DMS 273 treated with DMSO at 0.1 percent for 48 hours (cell line): ENCODE results near the gene TP73.
"Not testable (repeated sequence)": the region's sequence is repeated elsewhere in the genome, so short reads cannot be mapped to it uniquely, and the experiment has no call there.

Experiments used
- DNase-seq: peaks from one replicate; lab custom pipeline; 2025; lab: John Stamatoyannopoulos, UW

TP73 gene

DNA sequence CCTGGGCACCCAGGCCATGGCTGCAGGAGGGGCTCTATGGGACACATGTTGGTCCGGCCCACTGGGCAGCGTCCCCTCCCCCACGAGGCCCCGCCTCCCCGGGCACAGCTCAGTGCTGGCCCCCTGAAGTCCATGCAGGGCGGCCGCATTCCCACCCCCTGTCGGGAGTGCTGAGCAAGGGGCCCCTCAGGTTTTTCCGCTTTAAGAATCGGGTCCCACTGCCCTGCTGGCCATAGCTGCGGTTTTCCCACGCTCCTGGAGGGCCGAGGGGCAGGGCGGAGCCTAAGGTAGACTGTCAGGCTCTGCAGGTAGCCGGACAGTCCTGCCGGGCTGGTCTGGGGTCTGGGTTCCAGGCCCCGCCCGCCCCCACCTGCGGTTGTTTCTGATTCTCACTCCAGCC lies 56.5 kb downstream of the TP73 start:
- DNase-seq, result no peak

DNA sequence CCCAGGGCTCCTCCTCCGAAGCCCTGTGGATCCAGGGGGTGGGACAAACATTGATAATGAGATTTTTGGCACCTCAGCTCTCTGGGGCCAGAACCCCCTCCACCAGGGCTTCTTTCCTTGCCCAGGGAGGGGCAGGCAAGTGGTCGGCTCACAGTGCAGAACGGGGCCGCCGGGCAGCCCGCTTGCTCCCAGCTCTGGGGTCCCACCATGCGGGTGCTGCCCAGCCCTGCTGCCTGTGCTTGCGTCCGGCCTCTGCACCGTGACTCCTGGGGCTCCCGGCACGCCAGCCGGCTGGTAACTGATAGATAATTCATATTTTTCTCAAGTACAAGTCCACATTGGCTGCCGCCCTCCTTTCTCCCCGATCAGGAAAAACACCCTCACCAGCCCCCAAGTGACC lies 57.9 kb downstream of the TP73 start:
- DNase-seq, result no peak

DNA sequence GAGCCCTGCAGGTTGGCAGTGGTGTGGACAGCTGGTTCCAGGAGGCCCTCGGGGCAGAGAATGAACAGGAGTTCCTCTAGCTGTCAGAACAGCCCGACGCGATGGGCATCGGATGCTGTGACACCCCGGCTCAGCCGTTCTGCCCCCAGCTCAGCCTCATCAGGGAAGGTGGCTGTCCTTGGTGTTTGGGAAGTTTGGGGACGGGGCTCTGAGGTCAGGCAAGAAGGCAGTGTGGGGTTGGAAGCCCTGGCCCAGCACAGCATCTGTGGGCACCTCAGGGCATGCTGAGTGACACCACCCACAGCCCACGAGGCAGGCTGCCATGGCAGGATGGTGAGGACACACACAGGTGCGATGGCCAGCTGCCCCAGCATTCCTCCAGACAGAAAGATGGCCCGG lies 59.1 kb downstream of the TP73 start:
- no peak for DNase-seq

DNA sequence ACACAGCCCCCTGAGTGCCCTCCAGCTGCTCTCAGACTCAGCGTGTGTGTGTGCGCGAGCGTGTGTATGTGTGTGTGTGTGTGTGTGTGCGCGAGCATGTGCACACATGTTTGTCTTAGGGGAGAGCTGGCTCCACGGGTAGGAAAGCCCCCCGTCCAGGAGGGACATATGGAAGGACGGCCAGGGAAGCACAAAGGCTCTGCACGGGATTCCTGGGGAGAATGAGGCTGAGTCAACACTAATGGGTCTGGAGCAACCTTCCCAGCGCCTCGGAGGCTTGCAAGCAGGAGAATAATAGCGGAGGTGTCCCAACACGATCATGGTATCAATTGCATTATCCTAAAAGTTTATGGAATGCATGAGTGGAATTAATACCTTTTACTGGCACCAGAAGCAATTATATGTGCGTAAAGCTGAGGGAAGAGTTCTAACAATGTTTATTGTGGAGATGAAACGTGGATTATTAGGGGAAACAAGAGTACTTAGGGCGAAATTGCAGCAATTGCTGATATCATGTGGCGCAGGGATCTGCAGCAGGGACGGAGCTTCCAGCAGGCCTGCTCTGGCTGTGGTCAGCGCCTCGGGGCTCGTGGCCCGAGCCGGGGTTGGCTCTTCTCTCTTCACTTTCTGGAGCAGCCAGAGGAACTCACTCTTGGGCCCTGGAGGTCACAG lies 59.6 kb downstream of the TP73 start:
- DNase-seq, result no peak

DNA sequence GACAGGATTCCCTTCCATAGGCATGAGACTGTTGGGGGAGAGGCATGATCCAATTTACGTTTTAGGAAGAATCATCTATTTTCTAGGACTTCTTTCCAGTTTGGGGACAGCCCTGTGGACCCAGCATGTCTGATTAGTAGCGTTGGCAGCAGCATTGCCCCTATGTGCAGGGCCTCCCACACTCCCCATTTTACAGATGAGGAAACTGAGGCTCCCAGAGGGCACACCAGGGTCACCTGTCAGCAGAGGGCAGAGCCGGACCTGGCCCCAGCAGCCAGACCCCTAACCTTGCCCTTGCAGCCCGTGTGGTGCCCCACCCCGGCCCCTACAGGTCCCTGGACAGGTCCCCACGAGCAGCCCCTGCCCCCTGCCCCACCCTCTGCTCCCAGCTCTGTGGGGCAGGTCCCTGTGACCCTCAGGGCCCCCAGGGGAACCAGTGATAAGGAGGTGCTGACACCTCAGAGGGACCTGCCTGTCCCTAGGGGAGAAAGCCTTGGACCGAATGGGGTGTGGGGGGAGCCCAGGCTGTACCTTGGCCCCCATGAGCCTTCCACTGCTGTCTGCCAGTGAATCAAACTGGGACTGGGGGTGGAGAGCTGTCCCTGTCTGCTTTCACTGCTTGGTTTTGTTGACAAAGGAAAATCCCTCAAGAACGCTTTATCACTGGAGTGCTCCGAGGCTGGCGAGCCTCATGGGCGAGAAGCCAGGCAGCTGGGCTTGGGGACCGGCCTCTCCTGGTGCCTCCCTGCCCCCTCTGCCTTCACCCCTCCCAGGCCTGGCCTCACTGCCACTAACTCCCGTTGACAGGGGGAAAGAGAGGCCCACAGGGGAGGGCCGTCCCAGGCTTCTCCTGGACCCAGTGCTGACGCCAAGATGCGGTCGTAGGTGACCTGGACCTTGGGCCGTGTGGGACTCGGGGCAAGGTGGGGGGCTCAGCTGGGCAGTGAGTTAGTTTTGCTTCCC lies 60.5 kb downstream of the TP73 start:
- no peak for DNase-seq

DNA sequence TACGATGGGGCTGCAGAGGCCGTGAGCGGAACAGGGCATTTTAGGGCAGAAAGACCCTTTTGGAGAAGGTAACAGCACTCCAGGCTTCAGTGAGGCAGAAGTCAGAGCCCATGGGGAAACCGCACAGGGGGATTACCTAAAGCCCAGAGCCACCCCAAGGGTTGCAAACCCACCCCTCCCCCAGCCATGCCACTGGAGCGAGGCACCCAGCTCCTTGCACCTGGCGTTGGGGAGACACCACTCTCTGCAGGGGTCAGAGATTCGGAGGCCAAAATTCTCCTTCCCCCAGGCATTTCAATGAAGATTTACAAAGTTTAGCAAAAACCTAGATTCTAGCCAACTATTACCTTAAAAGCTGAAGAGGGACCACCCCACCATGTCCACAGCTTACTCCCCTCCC lies 61.5 kb downstream of the TP73 start:
- no peak for DNase-seq

DNA sequence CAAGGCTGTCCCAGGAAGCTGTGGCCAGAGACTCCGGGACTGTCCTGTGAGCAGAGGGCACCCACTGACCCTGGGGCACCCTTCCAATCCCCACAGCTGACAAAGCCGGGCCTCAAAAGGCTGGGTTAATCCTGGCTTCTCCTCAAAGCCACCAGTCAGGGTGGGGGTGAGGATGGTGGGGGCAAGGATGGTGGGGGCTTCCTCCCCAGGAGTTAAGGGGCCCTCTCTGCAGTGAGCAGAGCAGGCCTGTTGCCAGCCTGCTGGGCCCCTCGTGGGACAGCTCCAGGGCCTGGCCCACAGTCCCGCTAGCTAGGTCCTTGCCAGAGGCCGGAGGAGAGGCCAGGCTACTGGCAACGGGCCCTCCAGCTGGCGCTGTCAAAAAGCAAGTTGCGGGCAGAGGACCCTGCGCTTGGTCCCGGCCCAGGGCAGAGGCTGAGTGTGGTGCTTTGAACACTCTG lies 62.0 kb downstream of the TP73 start:
- no peak for DNase-seq

DNA sequence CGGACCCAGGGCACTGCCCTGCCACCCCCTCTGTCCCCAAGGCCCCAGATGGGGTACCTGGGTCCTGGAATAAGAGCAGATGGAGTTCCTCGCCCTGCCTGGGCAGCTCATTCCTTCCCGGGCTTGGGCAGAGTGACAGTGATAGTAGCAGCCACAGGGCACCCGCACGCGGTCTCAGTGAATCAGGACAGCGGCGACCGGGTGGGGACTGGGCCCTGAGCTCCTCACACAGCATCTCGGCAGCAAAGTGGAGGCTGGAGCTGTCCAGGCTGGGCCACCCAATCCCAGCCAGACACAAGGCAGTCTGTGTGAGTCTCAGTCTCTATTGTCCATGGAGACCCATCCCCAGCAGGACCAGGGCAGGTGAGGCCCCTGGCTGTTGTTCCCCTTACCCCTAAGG lies 62.5 kb downstream of the TP73 start:
- DNase-seq, result no peak

DNA sequence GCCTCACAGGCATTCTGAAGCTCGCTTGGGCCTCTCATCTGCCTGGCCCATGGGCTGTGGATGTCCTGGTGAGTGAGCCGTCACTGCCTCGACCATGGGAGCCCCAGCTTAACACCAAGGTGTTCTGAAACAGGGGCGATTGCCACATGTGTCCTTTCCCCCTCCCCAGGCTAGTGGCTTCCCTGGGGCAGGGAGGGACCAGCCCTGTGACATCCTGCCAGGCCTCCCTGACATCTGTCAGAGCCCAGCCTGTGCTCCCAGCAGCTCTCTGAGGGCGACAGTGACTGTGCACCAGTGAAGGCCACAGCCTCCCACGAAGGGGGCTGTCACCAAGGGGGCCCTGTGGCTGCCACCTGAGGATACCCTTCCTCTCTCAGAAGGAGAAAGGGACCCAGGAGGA lies 64.0 kb downstream of the TP73 start:
- DNase-seq, result no peak

DNA sequence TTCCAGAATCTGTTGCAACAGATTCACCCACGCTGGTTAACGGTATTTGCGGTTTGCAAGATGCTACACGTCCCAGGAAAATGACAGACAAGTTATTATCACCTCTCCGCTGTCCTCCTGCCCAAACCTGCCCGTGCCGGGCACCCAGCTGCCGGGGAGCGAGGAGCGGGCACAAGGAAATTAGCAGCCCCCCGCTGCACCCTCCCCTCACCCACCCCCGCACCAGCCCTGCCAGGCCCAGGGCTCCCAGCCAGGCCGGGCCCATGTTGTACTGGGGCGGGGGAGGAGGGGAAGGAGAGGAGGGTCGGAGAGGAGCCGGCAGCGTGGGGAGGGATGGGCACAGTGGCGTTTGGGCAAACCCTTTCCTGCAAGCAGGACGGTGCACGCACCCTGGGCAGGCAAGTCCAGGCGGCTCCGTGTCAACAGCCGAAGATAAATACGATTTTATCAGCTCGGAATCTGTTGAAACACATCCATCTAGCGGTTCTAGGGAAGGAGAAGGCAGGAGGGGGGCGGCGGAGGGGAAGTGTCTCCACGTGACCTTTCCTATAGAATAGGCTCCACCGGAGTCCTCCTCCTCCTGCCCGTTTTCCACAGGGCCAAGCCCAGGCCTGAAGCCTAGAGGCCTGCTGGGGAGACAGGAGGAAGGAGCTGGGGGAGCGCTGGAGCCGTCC lies 64.9 kb downstream of the TP73 start:
- DNase-seq, result peak; percentile 94

DNA sequence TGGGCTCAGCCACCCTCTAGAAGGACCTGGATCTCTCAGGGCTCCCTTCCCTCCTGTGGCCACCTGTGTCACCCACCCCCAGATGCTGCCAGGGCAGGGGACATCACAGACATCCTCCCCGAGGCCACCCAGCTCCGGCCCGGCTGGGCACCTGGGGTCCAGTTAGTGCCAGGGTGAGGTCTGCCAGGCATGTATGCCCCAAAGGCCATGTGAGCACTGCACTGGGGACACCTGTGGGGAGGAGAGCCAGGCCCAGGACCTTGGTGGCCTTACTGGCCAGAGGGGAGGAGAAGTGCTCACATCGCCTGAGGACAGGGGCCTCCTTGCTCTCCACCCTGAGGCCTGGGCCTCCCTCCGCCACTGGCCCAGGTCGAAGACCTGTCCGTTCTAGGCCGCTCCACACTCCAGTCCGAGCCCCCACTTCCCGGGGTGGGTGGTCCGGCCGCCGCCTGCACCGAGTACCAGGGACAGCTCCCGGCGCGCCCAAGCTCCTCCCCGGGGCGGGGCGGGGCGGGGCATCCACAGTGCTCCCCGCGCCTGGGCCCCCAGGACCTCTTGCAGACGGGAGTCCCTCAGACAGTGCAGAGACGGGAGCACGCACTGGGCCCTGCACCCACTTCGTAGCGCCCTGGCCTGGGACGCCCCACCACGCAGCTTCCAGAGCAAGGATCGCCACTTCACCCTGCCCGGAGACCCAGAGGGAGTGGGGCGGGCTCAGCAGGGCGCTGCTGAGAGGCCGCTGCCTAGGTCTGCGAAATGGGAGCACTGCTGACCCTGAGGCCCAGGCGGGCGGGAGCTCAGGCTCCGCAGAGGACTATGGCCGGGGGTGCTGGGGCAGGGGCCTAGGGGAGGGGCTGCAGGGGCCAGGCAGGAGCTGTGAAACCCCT lies 65.6 kb downstream of the TP73 start:
- no peak for DNase-seq

DNA sequence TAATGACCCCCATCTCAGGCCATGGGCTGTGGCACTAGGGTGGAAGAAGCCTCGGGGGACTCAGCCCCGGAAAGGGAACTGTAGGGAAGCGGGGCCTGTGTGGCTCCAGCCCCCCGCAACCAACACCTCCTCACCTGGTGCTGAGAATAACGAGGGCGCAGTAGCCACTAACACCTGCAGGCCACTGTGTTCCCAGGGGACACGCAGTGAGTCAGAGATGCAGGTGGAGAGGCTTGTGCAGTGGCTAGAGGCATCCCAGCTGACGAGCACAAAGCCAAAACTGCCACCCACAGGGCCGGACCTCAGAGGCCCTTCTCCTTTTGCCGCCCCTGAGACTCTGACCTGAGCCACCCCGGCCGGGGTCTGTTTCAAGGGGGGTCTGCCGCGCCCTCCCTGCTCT lies 66.4 kb downstream of the TP73 start:
- no peak for DNase-seq

DNA sequence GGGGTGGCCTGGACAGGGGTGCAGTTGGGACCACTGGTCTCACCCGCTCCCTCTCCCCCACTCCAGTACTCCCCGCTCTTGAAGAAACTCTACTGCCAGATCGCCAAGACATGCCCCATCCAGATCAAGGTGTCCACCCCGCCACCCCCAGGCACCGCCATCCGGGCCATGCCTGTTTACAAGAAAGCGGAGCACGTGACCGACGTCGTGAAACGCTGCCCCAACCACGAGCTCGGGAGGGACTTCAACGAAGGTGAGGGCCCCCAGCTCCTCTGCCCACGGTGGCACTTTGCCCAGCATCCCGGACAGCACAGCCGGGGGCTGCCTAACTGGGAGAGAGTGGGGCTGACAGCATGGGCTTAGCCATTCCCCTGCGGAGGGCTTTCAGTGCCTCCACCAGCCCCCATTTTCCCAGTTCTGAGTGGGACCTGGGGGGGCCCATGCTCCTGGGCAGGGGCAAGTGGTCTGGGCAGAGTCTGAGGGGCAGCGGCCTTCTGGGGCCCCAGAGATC lies 69.7 kb downstream of the TP73 start:
- no peak for DNase-seq

DNA sequence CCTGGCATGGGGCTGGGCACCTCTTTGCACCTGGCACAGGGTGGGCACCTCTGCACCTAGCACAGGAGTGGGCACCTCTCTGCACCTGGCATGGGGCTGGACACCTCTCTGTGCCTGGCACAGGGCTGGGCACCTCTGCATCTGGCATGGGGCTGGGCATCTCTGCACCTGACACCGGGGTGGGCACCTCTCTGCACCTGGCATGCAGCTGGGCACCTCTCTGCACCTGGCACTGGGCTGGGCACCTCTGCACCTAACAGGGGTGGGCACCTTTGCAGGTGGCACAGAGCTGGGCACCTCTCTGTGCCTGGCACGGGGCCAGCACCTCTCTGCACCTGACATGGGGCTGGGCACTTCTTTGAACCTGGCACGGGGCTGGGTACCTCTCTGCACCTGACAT lies 70.5 kb downstream of the TP73 start:
- DNase-seq, result no peak

DNA sequence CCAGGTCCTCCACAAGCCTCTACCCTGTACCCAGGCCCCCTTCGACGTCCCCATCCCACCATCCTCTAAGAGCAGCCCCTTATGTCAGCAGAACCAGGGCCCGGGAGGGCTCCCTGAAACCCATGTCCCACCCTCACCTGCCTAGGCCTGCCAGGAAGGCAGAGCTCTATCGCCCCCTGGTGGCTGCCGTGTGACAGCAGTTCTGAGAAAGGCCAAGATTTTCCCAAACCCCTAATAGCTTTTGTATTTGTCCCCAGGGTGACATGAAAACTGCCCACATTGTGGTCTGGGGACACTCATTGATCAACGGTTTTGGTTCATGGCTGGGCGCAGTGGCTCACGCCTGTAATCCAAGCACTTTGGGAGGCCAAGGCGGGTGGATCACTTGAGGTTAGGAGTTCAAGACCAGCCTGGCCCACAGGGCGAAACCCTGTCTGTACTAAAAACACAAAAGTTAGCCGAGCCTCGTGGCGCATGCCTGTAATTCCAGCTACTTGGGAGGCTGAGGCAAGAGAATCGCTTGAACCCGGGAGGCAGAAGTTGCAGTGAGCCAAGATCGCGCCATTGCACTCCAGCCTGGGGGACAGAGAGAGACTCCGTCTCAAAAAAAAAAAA lies 72.2 kb downstream of the TP73 start:
- not testable (repeated sequence) for DNase-seq

DNA sequence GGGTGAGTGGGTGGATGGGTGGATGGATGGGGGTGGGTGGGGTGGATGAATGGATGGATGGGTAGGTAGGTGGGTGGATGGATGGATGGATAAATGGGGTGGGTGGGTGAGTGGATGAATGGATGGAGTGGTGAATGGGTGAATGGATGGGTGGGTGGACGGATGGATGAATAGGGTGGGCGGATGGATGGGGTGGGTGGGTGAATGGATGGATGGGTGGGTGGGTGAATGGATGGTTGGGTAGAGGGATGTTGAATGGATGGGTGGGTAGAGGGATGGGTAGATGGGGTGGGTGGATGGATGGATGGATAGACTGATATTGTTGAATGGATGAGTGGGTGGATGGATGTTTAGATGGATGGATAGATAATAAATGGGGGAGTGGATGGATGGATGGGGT lies 73.0 kb downstream of the TP73 start:
- no peak for DNase-seq

DNA sequence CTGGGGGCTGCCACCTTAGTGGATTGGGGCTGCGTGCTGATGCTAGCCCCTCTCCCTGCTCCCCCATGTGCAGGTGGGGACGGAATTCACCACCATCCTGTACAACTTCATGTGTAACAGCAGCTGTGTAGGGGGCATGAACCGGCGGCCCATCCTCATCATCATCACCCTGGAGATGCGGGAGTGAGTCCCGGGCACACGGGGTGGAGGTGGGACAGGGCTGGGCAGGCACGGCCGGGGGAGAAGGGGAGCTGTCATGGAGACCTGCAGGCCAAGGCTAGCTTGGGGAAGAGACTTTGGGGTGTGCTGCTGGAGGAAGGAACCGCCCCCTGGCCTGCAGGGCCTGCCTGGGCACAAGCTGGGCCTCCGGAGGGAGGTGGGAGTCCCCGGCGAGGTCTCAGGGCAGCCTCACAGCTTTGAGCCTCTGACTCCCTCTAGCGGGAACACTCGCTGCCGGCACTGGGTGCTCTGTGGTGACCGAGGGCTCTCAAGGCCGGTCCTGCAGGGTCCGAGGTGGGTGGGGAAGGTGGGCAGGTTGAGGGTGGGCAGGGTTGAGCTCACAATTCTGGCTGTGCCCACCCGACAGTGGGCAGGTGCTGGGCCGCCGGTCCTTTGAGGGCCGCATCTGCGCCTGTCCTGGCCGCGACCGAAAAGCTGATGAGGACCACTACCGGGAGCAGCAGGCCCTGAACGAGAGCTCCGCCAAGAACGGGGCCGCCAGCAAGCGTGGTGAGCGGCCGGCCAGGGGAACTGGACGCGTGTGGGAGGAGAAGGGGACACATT lies 74.9 kb downstream of the TP73 start:
- DNase-seq, result no peak

DNA sequence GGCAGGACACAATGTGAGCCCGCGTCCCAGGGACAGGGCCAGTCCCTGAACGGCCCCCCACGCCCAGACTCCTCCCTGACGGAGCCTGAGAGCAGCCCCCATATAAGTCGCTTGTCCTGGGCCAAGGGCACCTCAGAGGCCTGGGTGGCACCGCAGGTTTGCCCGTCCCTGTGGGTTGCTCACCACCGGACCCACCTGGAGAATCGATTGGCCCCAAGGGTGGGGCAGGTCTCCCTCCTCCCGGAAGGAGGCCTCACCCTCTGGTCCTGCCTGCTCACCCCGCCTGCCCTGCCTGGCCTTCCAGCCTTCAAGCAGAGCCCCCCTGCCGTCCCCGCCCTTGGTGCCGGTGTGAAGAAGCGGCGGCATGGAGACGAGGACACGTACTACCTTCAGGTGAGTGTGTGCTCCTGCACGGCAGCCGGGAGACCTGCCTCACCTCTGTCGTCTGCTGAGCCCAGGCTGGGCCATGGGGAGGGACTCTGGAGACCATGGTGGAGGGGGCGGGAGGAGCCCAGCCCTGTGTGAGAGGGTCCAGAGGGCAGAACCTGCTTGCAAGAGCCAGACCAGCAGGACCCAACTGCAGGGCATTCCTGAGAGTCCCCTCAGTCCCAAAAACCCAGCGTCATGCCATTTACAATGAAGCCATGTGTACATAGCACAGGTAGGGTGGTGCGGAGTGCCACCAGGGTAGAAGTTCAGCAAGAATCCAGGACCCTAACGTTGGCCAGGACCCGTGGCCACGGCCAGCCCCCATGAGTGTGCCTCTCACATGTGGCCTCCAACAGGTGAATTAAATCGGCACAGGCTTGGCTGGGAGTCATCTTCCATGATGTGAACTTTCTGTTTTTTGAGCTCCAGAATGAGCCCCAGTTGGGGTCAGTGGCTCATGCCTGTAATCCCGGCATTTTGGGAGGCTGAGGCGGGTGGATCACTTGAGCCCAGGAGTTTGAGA lies 75.8 kb downstream of the TP73 start:
- DNase-seq, result no peak
